Prostate gland (tissue), 2 donors: Measurements from ENCODE around the gene LANCL2.

Experiments
- CTCF ChIP-seq, 4 experiments: fragments of 200-600 bp in 2 of 4; fragments of 450-650 bp in 2 of 4; sonication (generic) in 2 of 4; IDR thresholded peaks; 1 replicate in 3 of 4; 2 replicates in 1 of 4; pipeline ENCODE4 v1.5.1; 2016 to 2019; ENCODE audit warnings: antibody characterized with exemption in 4 of 4, mild to moderate bottlenecking in 2 of 4, moderate library complexity in 2 of 4
- POLR2A ChIP-seq: fragments of 450-650 bp; IDR thresholded peaks from one replicate; pipeline ENCODE4 v1.6.1; 2016; ENCODE audit warnings: antibody characterized with exemption, mild to moderate bottlenecking
- POLR2AphosphoS5 ChIP-seq: sonication (generic); formaldehyde crosslinking; IDR thresholded peaks from one replicate; pipeline ENCODE4 v1.6.1; 2017; ENCODE audit warnings: antibody characterized with exemption

GRCh38 chr7:55377162-55377817, 12.2 kb downstream of the LANCL2 start:
- TF ChIP-seq POLR2A (no peak), CTCF (IDR thresholded peaks at IDR 0.05) (no peak), POLR2AphosphoS5 (peak; percentile 31)
